Placental epithelial cell (primary cell): ENCODE results near the gene BRD1. TPM values are rescaled to one million over a fixed set of nuclear protein-coding genes. Genes with fewer than 3 reads are reported as not detected.

Source experiments
- small RNA-seq: library from RNA; depleted of rRNA; stranded (forward); fragments of <200 nt; gene quantifications from one replicate; pipeline ENCODE3, GENCODE V24; 2012
- total RNA-seq: library from RNA; depleted of rRNA; stranded (reverse); fragments of >200 nt; gene quantifications from 2 replicates; pipeline ENCODE4 v1.2.3, GENCODE V29; 2012

BRD1 gene
- total RNA-seq = 29.1 and 38.5 TPM in 2 replicates

GRCh38 chr22:49827853-49828598, at the start of gene BRD1:
Gene BRD1 (minus strand): TSS chr22:49827873. CDS start chr22:49824317, 3,556 bp downstream.

GRCh38 chr22:49852898-49853894, 25.5 kb upstream of the BRD1 start, which contains the start of gene ZBED4:
Gene ZBED4 (plus strand): TSS chr22:49853844. CDS start chr22:49883663, 29,819 bp downstream.

Small RNAs within 50 kb of the gene (small RNA-seq; reads per million reads assigned to genes)
- gene AL117328.1 (not detected), gene RF00017 (not detected)

Other genes with a start within 250 kb of the BRD1 start
- gene ZBED4, start 26.0 kb upstream of the BRD1 start, total RNA-seq = 14.9 and 20.2 TPM in 2 replicates
- 29.8 and 39.0 TPM in 2 replicates for gene ALG12, start 90.6 kb upstream of the BRD1 start, total RNA-seq
- gene CRELD2, start 90.8 kb upstream of the BRD1 start, total RNA-seq = 58.1 and 87.2 TPM in 2 replicates
- gene PIM3, start 132.9 kb upstream of the BRD1 start, total RNA-seq = 25.5 and 38.6 TPM in 2 replicates
- gene IL17REL, start 184.9 kb upstream of the BRD1 start, total RNA-seq = not detected in 2 replicates
- gene TTLL8, start 230.4 kb upstream of the BRD1 start, total RNA-seq = not detected in 2 replicates